ENCODE measurements around the gene CFAP54.

Gene CFAP54

DNA sequence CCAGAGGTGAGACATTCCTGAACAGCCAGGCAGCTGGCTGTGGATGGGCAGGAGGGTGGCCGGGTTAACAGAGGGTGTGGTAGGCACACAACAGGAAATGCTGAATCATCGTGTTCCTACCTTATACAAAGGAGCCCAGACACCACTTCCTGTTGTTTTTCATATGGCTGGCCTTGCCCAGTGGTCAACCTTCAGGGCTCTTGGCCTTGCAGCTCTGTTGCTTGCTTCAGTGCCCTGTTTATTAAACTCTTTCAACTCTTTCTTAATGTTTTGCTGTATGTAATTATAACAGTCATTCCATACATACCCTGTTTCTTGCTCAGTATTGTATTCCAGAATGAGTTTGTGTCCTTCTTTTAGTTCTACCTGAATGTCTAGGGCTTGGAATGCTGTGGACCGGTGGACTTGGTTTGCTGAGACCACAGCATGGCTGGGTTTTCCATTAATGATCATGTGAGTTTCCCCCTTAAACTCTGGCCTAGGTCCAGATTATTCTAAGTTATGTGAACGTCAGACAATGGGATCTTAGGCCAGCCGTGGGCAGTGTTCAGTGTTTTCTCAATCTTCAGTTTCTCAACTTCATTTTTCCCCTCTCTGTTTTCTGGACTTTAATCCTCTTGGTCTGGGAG is 11.9 kb downstream of the CFAP54 start:
- no peaks in the 10 kb centered on the region for H3K9me3 ChIP-seq (ENCODE audit: control insufficient read depth, insufficient read depth, low read depth, low read length)
- ChIA-PET POLR2A (interaction anchor here (0.6 kb wide), 1 partner anchor 54 kb away, joined by 8 read pairs; no protein-coding TSS in a partner anchor), CTCF (interaction anchor here (0.6 to 2.2 kb wide), 4 partner anchors 12 to 439 kb away, joined by 3 to 9 read pairs (median 6); partner anchors contain the start of gene CFAP54)
- H3K4me1 ChIP-seq (ENCODE audit: control insufficient read depth, insufficient read depth, low read length), result no peaks in the 10 kb centered on the region
- TF ChIP-seq GLIS1 (tag by site-specific recombination; IDR thresholded peaks at IDR 0.05) (no peak), RBAK (tag by site-specific recombination; IDR thresholded peaks at IDR 0.05) (no peak), ZNF266 (tag by site-specific recombination; IDR thresholded peaks at IDR 0.05; ENCODE audit: low read depth) (no peak), ZBTB8A (tag by site-specific recombination; IDR thresholded peaks at IDR 0.05) (no peak), ZNF768 (tag by site-specific recombination; IDR thresholded peaks at IDR 0.05) (no peak), ZNF792 (tag by site-specific recombination; IDR thresholded peaks at IDR 0.05) (no peak), ZNF555 (tag by site-specific recombination; conservative IDR thresholded peaks at IDR 0.05) (0 out of 2 replicates have a peak, but pooled peaks have one; percentile 9), ZNF626 (tag by site-specific recombination; IDR thresholded peaks at IDR 0.05) (no peak), SETDB1 (IDR thresholded peaks at IDR 0.05; ENCODE audit: insufficient read length, low read length) (peak; percentile 31), ZNF777 (tag by site-specific recombination; IDR thresholded peaks at IDR 0.05; ENCODE audit: borderline replicate concordance) (no peak), ZNF354C (tag by site-specific recombination; IDR thresholded peaks at IDR 0.05; ENCODE audit: borderline replicate concordance, low read depth) (no peak), OSR2 (tag by site-specific recombination; IDR thresholded peaks at IDR 0.05) (no peak), ZNF239 (tag by site-specific recombination; IDR thresholded peaks at IDR 0.05) (no peak), ZNF311 (tag by site-specific recombination; IDR thresholded peaks at IDR 0.05; ENCODE audit: borderline replicate concordance) (no peak), GLI2 (tag by site-specific recombination; IDR thresholded peaks at IDR 0.05; ENCODE audit: borderline replicate concordance, low read depth) (no peak), ZNF449 (tag by site-specific recombination; IDR thresholded peaks at IDR 0.05) (peak; percentile 55; the same call in 1 of the 2 replicates), ZNF510 (tag by site-specific recombination; IDR thresholded peaks at IDR 0.05; ENCODE audit: insufficient replicate concordance) (no peak), KLF8 (tag by site-specific recombination; IDR thresholded peaks at IDR 0.05) (no peak), ZNF155 (tag by site-specific recombination; IDR thresholded peaks at IDR 0.05) (no peak), SCRT2 (tag by site-specific recombination; IDR thresholded peaks at IDR 0.05) (no peak), ZNF558 (tag by site-specific recombination; IDR thresholded peaks at IDR 0.05) (no peak), ZNF133 (tag by site-specific recombination; IDR thresholded peaks at IDR 0.05) (no peak)
- H3K27ac ChIP-seq (ENCODE audit: extremely low read depth, low read depth, low read length), result no peak overlapping the region
- H3K4me3 ChIP-seq (ENCODE audit: low read depth, low read length), result no peak overlapping the region
- H3K36me3 ChIP-seq (ENCODE audit: control insufficient read depth in 2 of 2, insufficient read depth in 1 of 2, low read length in 2 of 2), result no peaks in the 10 kb centered on the region; a peak in 1 of 3 replicates

GRCh38 chr12:96501908-96502307 is 12.5 kb downstream of the CFAP54 start:
- no peaks in the 10 kb centered on the region for H3K4me1 ChIP-seq (ENCODE audit: control insufficient read depth, insufficient read depth, low read length)
- no peak for TF ChIP-seq INSM2 (tag by site-specific recombination; IDR thresholded peaks at IDR 0.05)
- peak; percentile 23; the same call in 1 of the 2 replicates for TF ChIP-seq ZFHX2 (tag by site-specific recombination; conservative IDR thresholded peaks at IDR 0.05)
- TF ChIP-seq ZNF776 (tag by site-specific recombination; IDR thresholded peaks at IDR 0.05; ENCODE audit: borderline replicate concordance), result no peak
- H3K27ac ChIP-seq (ENCODE audit: extremely low read depth, low read depth, low read length), result no peak overlapping the region
- no peaks in the 10 kb centered on the region; a peak in 1 of 3 replicates for H3K36me3 ChIP-seq (ENCODE audit: control insufficient read depth in 2 of 2, insufficient read depth in 1 of 2, low read length in 2 of 2)
- H3K9me3 ChIP-seq (ENCODE audit: control insufficient read depth, insufficient read depth, low read depth, low read length), result no peaks in the 10 kb centered on the region
- ChIA-PET POLR2A (no interaction called here), CTCF (interaction anchor here (0.6 to 2.2 kb wide), 2 partner anchors 13 to 440 kb away, joined by 3 to 9 read pairs; partner anchors contain the start of gene CFAP54)
- H3K4me3 ChIP-seq (ENCODE audit: low read depth, low read length), result no peak overlapping the region
